Type B pancreatic cell (in vitro differentiated cells): ENCODE measurements around the gene SEC22C. TPM values are rescaled to one million over a fixed set of nuclear protein-coding genes. Genes with fewer than 3 reads are reported as not detected.

Experiments used
- DNase-seq: peaks from one replicate; pipeline ENCODE4 v3.0.0; 2021; ENCODE audit warnings: mixed read lengths; ENCODE audit not compliant: unreplicated experiment; ENCODE audit errors: extremely low spot score
- H3K27ac Mint-ChIP-seq: 2 replicates; pipeline ENCODE4 v1.8.0; 2021; ENCODE audit warnings: mild to moderate bottlenecking, mixed read lengths
- H3K27me3 Mint-ChIP-seq: 2 replicates; pipeline ENCODE4 v1.8.0; 2021; ENCODE audit warnings: mixed read lengths
- H3K36me3 Mint-ChIP-seq: 2 replicates; pipeline ENCODE4 v1.8.0; 2021; ENCODE audit warnings: mixed read lengths
- H3K4me1 Mint-ChIP-seq: one replicate; pipeline ENCODE4 v1.8.0; 2021; ENCODE audit warnings: mixed read lengths; ENCODE audit not compliant: unreplicated experiment
- H3K4me3 Mint-ChIP-seq: 2 replicates; pipeline ENCODE4 v1.8.0; 2021; ENCODE audit warnings: mild to moderate bottlenecking, mixed read lengths
- H3K9me3 Mint-ChIP-seq: 2 replicates; pipeline ENCODE4 v1.8.0; 2021; ENCODE audit warnings: mixed read lengths
- CTCF ChIP-seq: fragments of 200-600 bp; sonication (generic); conservative IDR thresholded peaks from 2 replicates; pipeline ENCODE4 v1.5.0; 2021; ENCODE audit warnings: antibody characterized with exemption, mild to moderate bottlenecking
- total RNA-seq: library from RNA; stranded (reverse); gene quantifications from 2 replicates; pipeline ENCODE4 v1.2.1, GENCODE V29; 2021; ENCODE audit warnings: low replicate concordance

Gene SEC22C
- total RNA-seq, 1 donor from 2014 or later, result 38.1 TPM

- Mint-ChIP-seq H3K4me3 (no peak overlapping the region), H3K9me3 (no peaks in the 10 kb centered on the region), H3K27ac (peak overlapping the region; percentile 43), H3K27me3 (no peaks in the 10 kb centered on the region), H3K36me3 (peaks cover 20% of the 10 kb centered on the region), H3K4me1 (no peaks in the 10 kb centered on the region)
- no peak for DNase-seq
- no peak for TF ChIP-seq CTCF
These were observed 25.6 kb downstream of the SEC22C start for GRCh38 chr3:42556089-42556632.

GRCh38 chr3:42552830-42553229 is 28.9 kb downstream of the SEC22C start:
- Mint-ChIP-seq H3K27me3 (no peaks in the 10 kb centered on the region), H3K4me1 (no peaks in the 10 kb centered on the region), H3K27ac (no peak overlapping the region), H3K9me3 (no peaks in the 10 kb centered on the region), H3K4me3 (no peak overlapping the region), H3K36me3 (peaks cover 14% of the 10 kb centered on the region)
- no peak for DNase-seq
- no peak for TF ChIP-seq CTCF

DNA sequence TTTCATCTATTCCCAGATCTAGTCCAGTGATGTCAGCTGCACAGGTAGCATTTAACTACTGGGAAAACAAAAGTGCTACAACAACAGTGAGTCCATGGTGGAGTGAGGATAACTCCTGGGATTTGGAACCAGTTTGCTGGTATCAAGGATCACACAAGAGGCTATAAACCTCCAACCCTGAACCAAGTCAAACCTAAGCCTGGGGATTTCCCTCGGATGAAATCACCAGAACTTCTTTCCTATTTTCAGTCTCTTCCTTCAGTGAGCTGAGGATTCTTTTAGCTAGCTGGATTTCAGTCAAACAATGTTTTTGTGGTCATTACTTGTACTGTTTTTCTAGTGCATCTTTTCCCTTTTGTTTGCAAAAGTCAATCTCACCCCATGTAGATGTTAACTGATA is 31.5 kb downstream of the SEC22C start:
- Mint-ChIP-seq H3K4me1 (peaks cover 4% of the 10 kb centered on the region), H3K4me3 (no peak overlapping the region), H3K27ac (no peak overlapping the region), H3K27me3 (no peaks in the 10 kb centered on the region), H3K9me3 (no peaks in the 10 kb centered on the region), H3K36me3 (peaks cover 6% of the 10 kb centered on the region)
- TF ChIP-seq CTCF, result no peak
- no peak for DNase-seq

- no peak for DNase-seq
These were observed 32.6 kb downstream of the SEC22C start for GRCh38 chr3:42549131-42549530.

DNA sequence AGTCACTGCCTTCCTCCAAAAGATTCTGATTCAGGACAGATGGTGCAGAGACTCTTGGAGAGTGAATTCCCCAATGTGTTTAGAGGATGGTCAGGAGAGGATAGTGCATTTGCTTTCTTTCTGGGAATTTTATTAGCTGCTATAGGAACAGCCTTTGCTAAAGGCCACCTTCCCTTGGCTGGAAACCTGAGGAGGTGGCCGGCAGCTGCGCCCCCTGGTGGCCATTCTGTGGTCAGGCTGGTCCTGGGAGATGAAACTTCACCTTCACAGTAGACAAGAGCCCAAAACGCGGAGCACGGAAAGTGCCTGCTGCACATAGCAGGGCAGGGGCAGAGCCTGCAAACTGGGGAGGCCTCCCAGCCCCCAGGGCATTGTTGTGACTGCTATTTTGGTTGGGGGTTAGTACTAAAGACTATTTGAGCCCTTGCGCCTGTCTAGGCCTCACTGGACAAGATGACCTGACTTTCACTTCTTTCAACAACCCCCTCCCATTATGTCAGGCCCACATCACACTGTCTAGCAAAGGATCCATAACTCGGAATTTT is 34.3 kb downstream of the SEC22C start:
- H3K27ac Mint-ChIP-seq, result no peak overlapping the region
- H3K4me3 Mint-ChIP-seq, result no peak overlapping the region
- TF ChIP-seq CTCF, result peak; percentile 98
- H3K27me3 Mint-ChIP-seq, result no peaks in the 10 kb centered on the region
- peaks cover 4% of the 10 kb centered on the region for H3K4me1 Mint-ChIP-seq
- no peaks in the 10 kb centered on the region for H3K36me3 Mint-ChIP-seq
- no peak for DNase-seq
- H3K9me3 Mint-ChIP-seq, result no peaks in the 10 kb centered on the region

More at GRCh38 chr3:42549131-42549530, 32.6 kb downstream of the SEC22C start:
- no peak for TF ChIP-seq CTCF
- H3K27me3 Mint-ChIP-seq, result no peaks in the 10 kb centered on the region
- no peak overlapping the region for H3K27ac Mint-ChIP-seq
- no peak overlapping the region for H3K4me3 Mint-ChIP-seq
- peaks cover 4% of the 10 kb centered on the region for H3K4me1 Mint-ChIP-seq
- peaks cover 6% of the 10 kb centered on the region for H3K36me3 Mint-ChIP-seq
- H3K9me3 Mint-ChIP-seq, result no peaks in the 10 kb centered on the region
